A673 (cell line): ENCODE results near the gene TYRO3.

Source experiments
- CTCF ChIP-seq: fragments of 300-800, 200-600 bp; sonication (generic); conservative IDR thresholded peaks from 2 replicates; pipeline ENCODE4 v1.5.1; 2017; ENCODE audit warnings: low read depth, mild to moderate bottlenecking, antibody characterized with exemption, low read length, moderate library complexity, mixed read lengths
- EZH2 ChIP-seq: fragments of 200-600 bp; sonication (generic); IDR thresholded peaks from 2 replicates; pipeline ENCODE4 v1.6.1; 2017; ENCODE audit warnings: borderline replicate concordance, low read depth, mild to moderate bottlenecking, mixed read lengths, antibody characterized with exemption, low read length; ENCODE audit not compliant: poor library complexity, severe bottlenecking

GRCh38 chr15:41546851-41547786 lies 11.9 kb upstream of the TYRO3 start:
- TF ChIP-seq CTCF (no peak), EZH2 (no peak)
